PC-9 (cell line): ENCODE measurements around the gene RHOF. TPM values are rescaled to one million over a fixed set of nuclear protein-coding genes. Genes with fewer than 3 reads are reported as not detected.

Experiments used
- BruUV-seq: library from RNA; stranded (reverse); fragments of 400-500 nt; replicated peaks from 2 replicates; lab custom pipeline; 2021; lab: Mats Ljungman, UMichigan
- CTCF ChIA-PET: fragments of 300-600 bp; sonication (Branson Sonifier 250); formaldehyde crosslinking; loops from one replicate; lab custom pipeline; 2022; ENCODE audit warnings: antibody characterized with exemption; lab: Charles Lee
- POLR2A ChIA-PET: fragments of 300-600 bp; sonication (Branson Sonifier 250); formaldehyde crosslinking; loops from one replicate; lab custom pipeline; 2022; ENCODE audit warnings: antibody characterized with exemption; ENCODE audit not compliant: unreplicated experiment; lab: Charles Lee
- DNase-seq, 2 experiments: peaks; one replicate each; pipeline versions ENCODE4 v3.0.0 to v3.0.0-alpha.2; 2015 to 2022; ENCODE audit warnings: mixed read lengths in 1 of 2
- H2AFZ ChIP-seq: fragments of 200-600 bp; sonication (generic); 2 replicates; pipeline ENCODE4 v1.8.1; 2017; ENCODE audit warnings: antibody characterized with exemption
- H3F3A ChIP-seq: fragments of 200-600 bp; sonication (generic); 2 replicates; pipeline ENCODE4 v1.8.1; 2017; ENCODE audit warnings: antibody characterized with exemption, mild to moderate bottlenecking, low read depth; ENCODE audit not compliant: insufficient read depth
- H3K27ac ChIP-seq: fragments of 200-600 bp; sonication (generic); 2 replicates; pipeline ENCODE4 v1.6.1; 2016; ENCODE audit warnings: mixed run types
- H3K27me3 ChIP-seq: fragments of 200-600 bp; sonication (generic); 2 replicates; pipeline ENCODE4 v1.6.1; 2016; ENCODE audit warnings: low read depth, mixed run types; ENCODE audit not compliant: insufficient read depth
- H3K36me3 ChIP-seq: fragments of 200-600 bp; sonication (generic); 2 replicates; pipeline ENCODE4 v1.6.1; 2016; ENCODE audit warnings: low read depth, mixed run types
- H3K4me1 ChIP-seq: fragments of 200-600 bp; sonication (generic); replicated peaks from 2 replicates; pipeline ENCODE4 v1.6.1; 2016; ENCODE audit warnings: mixed run types; ENCODE audit not compliant: insufficient read depth
- H3K4me2 ChIP-seq: fragments of 200-600 bp; sonication (generic); 2 replicates; pipeline ENCODE4 v1.6.1; 2017; ENCODE audit warnings: mixed run types
- H3K4me3 ChIP-seq: fragments of 200-600 bp; sonication (generic); 2 replicates; pipeline ENCODE4 v1.6.1; 2016; ENCODE audit warnings: mixed run types
- H3K79me2 ChIP-seq: fragments of 200-600 bp; sonication (generic); 2 replicates; pipeline ENCODE4 v1.6.1; 2017; ENCODE audit warnings: low read depth, mixed run types
- H3K9me2 ChIP-seq: fragments of 200-600 bp; sonication (generic); 2 replicates; pipeline ENCODE4 v1.8.1; 2017; ENCODE audit warnings: mild to moderate bottlenecking; ENCODE audit not compliant: insufficient read depth
- H3K9me3 ChIP-seq: fragments of 200-600 bp; sonication (generic); 2 replicates; pipeline ENCODE4 v1.8.1; 2016; ENCODE audit warnings: low read depth; ENCODE audit not compliant: insufficient read depth
- H4K20me1 ChIP-seq: fragments of 200-600 bp; sonication (generic); 2 replicates; pipeline ENCODE4 v1.8.1; 2017; ENCODE audit not compliant: insufficient read depth
- EZH2 ChIP-seq: fragments of 200-600 bp; sonication (generic); IDR thresholded peaks from 2 replicates; pipeline ENCODE4 v1.8.0; 2017; ENCODE audit warnings: antibody characterized with exemption, low read depth
- intact Hi-C: fragments of 100-400 bp; cut with micrococcal nuclease; formaldehyde crosslinking; loops from one replicate; pipeline ENCODE4 v1.10.0; 2022; ENCODE audit not compliant: unreplicated experiment
- total RNA-seq: library from RNA; stranded (reverse); gene quantifications from 2 replicates; pipeline ENCODE4 v1.2.3, GENCODE V29; 2021
- TF ChIP-seq, protein P1 (sequence below): fragments of 200-600 bp; sonication (generic); conservative IDR thresholded peaks from 2 replicates; pipeline ENCODE4 v1.6.1; 2017; ENCODE audit warnings: mixed run types, antibody characterized with exemption, mild to moderate bottlenecking, moderate library complexity

Gene RHOF
- total RNA-seq, 1 experiment from 2014 or later = 179 TPM

- ChIA-PET POLR2A (interaction anchor here (0.7 kb wide), 1 partner anchor 21 kb away, joined by 7 read pairs; no protein-coding TSS in a partner anchor), CTCF (no interaction called here)
- no peaks in the 10 kb centered on the region for H3K9me3 ChIP-seq
- no peak overlapping the region for H2AFZ ChIP-seq
- intact Hi-C loops = no loop called here
- no peaks in the 10 kb centered on the region for H3K27me3 ChIP-seq
- H3K4me2 ChIP-seq = no peak overlapping the region
- no peak for TF ChIP-seq EZH2
- TF ChIP-seq, protein P1, sequence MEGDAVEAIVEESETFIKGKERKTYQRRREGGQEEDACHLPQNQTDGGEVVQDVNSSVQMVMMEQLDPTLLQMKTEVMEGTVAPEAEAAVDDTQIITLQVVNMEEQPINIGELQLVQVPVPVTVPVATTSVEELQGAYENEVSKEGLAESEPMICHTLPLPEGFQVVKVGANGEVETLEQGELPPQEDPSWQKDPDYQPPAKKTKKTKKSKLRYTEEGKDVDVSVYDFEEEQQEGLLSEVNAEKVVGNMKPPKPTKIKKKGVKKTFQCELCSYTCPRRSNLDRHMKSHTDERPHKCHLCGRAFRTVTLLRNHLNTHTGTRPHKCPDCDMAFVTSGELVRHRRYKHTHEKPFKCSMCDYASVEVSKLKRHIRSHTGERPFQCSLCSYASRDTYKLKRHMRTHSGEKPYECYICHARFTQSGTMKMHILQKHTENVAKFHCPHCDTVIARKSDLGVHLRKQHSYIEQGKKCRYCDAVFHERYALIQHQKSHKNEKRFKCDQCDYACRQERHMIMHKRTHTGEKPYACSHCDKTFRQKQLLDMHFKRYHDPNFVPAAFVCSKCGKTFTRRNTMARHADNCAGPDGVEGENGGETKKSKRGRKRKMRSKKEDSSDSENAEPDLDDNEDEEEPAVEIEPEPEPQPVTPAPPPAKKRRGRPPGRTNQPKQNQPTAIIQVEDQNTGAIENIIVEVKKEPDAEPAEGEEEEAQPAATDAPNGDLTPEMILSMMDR = no peak
- BruUV-seq = no TSS peak
- no peaks in the 10 kb centered on the region for H3K4me1 ChIP-seq
- H3K36me3 ChIP-seq = no peaks in the 10 kb centered on the region
- no peak for DNase-seq
- H3K4me3 ChIP-seq = no peak overlapping the region
- no peaks in the 10 kb centered on the region for H3K79me2 ChIP-seq
- 0 out of 2 replicates have a peak, but pooled peaks cover 8% of the 10 kb centered on the region for H3F3A ChIP-seq
- H3K27ac ChIP-seq = no peak overlapping the region
- H3K9me2 ChIP-seq = no peaks in the 10 kb centered on the region
- no peaks in the 10 kb centered on the region for H4K20me1 ChIP-seq
Observed at GRCh38 chr12:121827351-121828099, 34.0 kb upstream of the RHOF start.

- Histone ChIP-seq H3K4me2 (no peak overlapping the region), H3K27ac (no peak overlapping the region), H3F3A (no peaks in the 10 kb centered on the region), H3K9me3 (no peaks in the 10 kb centered on the region), H4K20me1 (peaks cover 3% of the 10 kb centered on the region; the same call in 1 of the 2 replicates), H2AFZ (no peak overlapping the region), H3K27me3 (no peaks in the 10 kb centered on the region), H3K79me2 (no peaks in the 10 kb centered on the region), H3K4me3 (no peak overlapping the region), H3K36me3 (no peaks in the 10 kb centered on the region), H3K9me2 (no peaks in the 10 kb centered on the region), H3K4me1 (no peaks in the 10 kb centered on the region)
- DNase-seq = no peak
- ChIA-PET CTCF (interaction anchor here (0.6 kb wide), 1 partner anchor 142 kb away, joined by 5 read pairs; no protein-coding TSS in a partner anchor), POLR2A (interaction anchor here (0.5 kb wide), 1 partner anchor 24 kb away, joined by 3 read pairs; no protein-coding TSS in a partner anchor)
- TF ChIP-seq, protein P1 = no peak
- TF ChIP-seq EZH2 = no peak
- intact Hi-C loops = no loop called here
- BruUV-seq = no TSS peak
Observed at GRCh38 chr12:121826318-121827150, 33.0 kb upstream of the RHOF start.

GRCh38 chr12:121825041-121825523 lies 31.6 kb upstream of the RHOF start:
- DNase-seq = no peak
- Histone ChIP-seq H4K20me1 (peaks cover 3% of the 10 kb centered on the region; the same call in 1 of the 2 replicates), H3K4me1 (no peaks in the 10 kb centered on the region), H3K4me2 (no peak overlapping the region), H3K4me3 (no peak overlapping the region), H3K9me3 (no peaks in the 10 kb centered on the region), H3K9me2 (no peaks in the 10 kb centered on the region), H3F3A (no peaks in the 10 kb centered on the region), H2AFZ (no peak overlapping the region), H3K36me3 (peaks cover 2% of the 10 kb centered on the region; the same call in 1 of the 2 replicates), H3K79me2 (no peaks in the 10 kb centered on the region), H3K27ac (no peak overlapping the region), H3K27me3 (no peaks in the 10 kb centered on the region)
- intact Hi-C loops = no loop called here
- ChIA-PET CTCF (no interaction called here), POLR2A (no interaction called here)
- TF ChIP-seq, protein P1 = no peak
- TF ChIP-seq EZH2 = no peak
- BruUV-seq = no TSS peak
